GM21619 (cell line): ENCODE results near the gene GPR75.

Experiments used
- ATAC-seq: cut with Tn5 transposase; IDR thresholded peaks from one replicate; pipeline ENCODE4 v1.9.1; 2021; ENCODE audit not compliant: unreplicated experiment

GPR75 gene

DNA sequence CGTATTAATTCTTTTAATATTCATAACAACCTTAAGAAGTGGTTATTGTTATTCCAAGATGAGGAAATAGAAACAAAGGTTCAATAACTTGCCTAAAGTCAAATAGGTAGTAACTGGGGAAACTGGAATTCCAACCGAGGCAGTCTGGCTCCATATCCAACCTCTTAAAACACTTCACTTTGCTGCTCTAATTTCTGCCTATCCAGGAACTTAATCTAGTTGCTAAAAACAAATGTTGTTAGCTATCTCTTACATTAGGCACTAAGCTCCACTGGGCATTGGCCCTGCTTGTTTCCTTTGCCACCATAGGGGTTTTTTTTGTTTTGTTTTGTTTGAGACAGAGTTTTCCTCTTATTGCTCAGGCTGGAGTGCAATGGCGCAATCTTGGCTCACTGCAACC is 48.2 kb downstream of the GPR75 start:
- ATAC-seq = no peak
